GM12891 (cell line): ENCODE data around the gene B3GNT8.

Experiments used
- POLR2A ChIP-seq: IDR thresholded peaks from 2 replicates; pipeline ENCODE4 v1.6.1; 2011; ENCODE audit warnings: low read depth, low read length, control low read depth
- POLR2AphosphoS5 ChIP-seq: IDR thresholded peaks from 2 replicates; pipeline ENCODE4 v1.6.1; 2011; ENCODE audit warnings: low read depth, low read length, control low read depth

GRCh38 chr19:41391618-41392017 is 35.6 kb downstream of the B3GNT8 start:
- TF ChIP-seq POLR2AphosphoS5, result no peak
- TF ChIP-seq POLR2A, result no peak
